Neural progenitor cell (in vitro differentiated cells): ENCODE results near the gene APEH. TPM values are rescaled to one million over a fixed set of nuclear protein-coding genes. Genes with fewer than 3 reads are reported as not detected.

Source experiments
- DNase-seq: peaks from one replicate; pipeline ENCODE4 v3.0.0-alpha.2; 2016; ENCODE audit warnings: low spot score
- H2AFZ ChIP-seq: fragments of 200-600 bp; sonication (generic); replicated peaks from 2 replicates; pipeline ENCODE4 v1.6.1; 2016; ENCODE audit warnings: antibody characterized with exemption
- H3F3A ChIP-seq: fragments of 200-600 bp; sonication (generic); 2 replicates; pipeline ENCODE4 v1.6.1; 2016; ENCODE audit warnings: antibody characterized with exemption, low read depth
- H3K27ac ChIP-seq: fragments of 200-600 bp; sonication (generic); 2 replicates; pipeline ENCODE4 v1.5.1; 2016; ENCODE audit warnings: mild to moderate bottlenecking
- H3K27me3 ChIP-seq: fragments of 200-600 bp; sonication (generic); 2 replicates; pipeline ENCODE4 v1.6.1; 2016; ENCODE audit warnings: mild to moderate bottlenecking, moderate library complexity
- H3K36me3 ChIP-seq: fragments of 200-600 bp; sonication (generic); 2 replicates; pipeline ENCODE4 v1.5.1; 2016
- H3K4me1 ChIP-seq: fragments of 200-600 bp; sonication (generic); 2 replicates; pipeline ENCODE4 v1.6.1; 2016; ENCODE audit warnings: mixed run types
- H3K4me2 ChIP-seq: fragments of 200-600 bp; sonication (generic); 2 replicates; pipeline ENCODE4 v1.6.1; 2016
- H3K4me3 ChIP-seq: fragments of 200-600 bp; sonication (generic); 2 replicates; pipeline ENCODE4 v1.5.1; 2016
- H3K79me2 ChIP-seq: fragments of 200-600 bp; sonication (generic); 2 replicates; pipeline ENCODE4 v1.6.1; 2016; ENCODE audit warnings: low read depth
- H3K9ac ChIP-seq: fragments of 200-600 bp; sonication (generic); 2 replicates; pipeline ENCODE4 v1.6.1; 2016
- H3K9me3 ChIP-seq: fragments of 200-600 bp; sonication (generic); 2 replicates; pipeline ENCODE4 v1.5.1; 2016; ENCODE audit warnings: low read depth
- H4K20me1 ChIP-seq: fragments of 200-600 bp; sonication (generic); 2 replicates; pipeline ENCODE4 v1.6.1; 2016; ENCODE audit warnings: low read depth
- H3K27ac Mint-ChIP-seq: 3 replicates; pipeline ENCODE4 v1.8.0; 2021; ENCODE audit warnings: mixed read lengths
- H3K27me3 Mint-ChIP-seq: 2 replicates; pipeline ENCODE4 v1.8.0; 2022; ENCODE audit warnings: low read depth, mild to moderate bottlenecking, inconsistent platforms, moderate library complexity, mixed read lengths; ENCODE audit not compliant: insufficient read depth
- H3K36me3 Mint-ChIP-seq: 3 replicates; pipeline ENCODE4 v1.8.0; 2021; ENCODE audit warnings: mixed read lengths
- H3K4me1 Mint-ChIP-seq: 3 replicates; pipeline ENCODE4 v1.8.0; 2021; ENCODE audit warnings: mixed read lengths
- H3K4me3 Mint-ChIP-seq: 3 replicates; pipeline ENCODE4 v1.8.0; 2021; ENCODE audit warnings: mild to moderate bottlenecking, moderate library complexity, mixed read lengths
- H3K9me3 Mint-ChIP-seq: 3 replicates; pipeline ENCODE4 v1.8.0; 2020; ENCODE audit warnings: mixed read lengths
- CTCF ChIP-seq: fragments of 200-600 bp; sonication (generic); IDR thresholded peaks from 2 replicates; pipeline ENCODE4 v1.5.1; 2017; ENCODE audit warnings: antibody characterized with exemption, mild to moderate bottlenecking
- EZH2 ChIP-seq: fragments of 200-600 bp; sonication (generic); IDR thresholded peaks from 2 replicates; pipeline ENCODE4 v1.6.1; 2017; ENCODE audit warnings: antibody characterized with exemption, mild to moderate bottlenecking, moderate library complexity
- EZH2phosphoT487 ChIP-seq: fragments of 200-600 bp; sonication (generic); IDR thresholded peaks from 2 replicates; pipeline ENCODE4 v1.6.1; 2017; ENCODE audit warnings: antibody characterized with exemption
- total RNA-seq: library from RNA; depleted of rRNA; stranded (reverse); fragments of >200 nt; gene quantifications from 2 replicates; pipeline ENCODE4 v1.2.3, GENCODE V29; 2015; ENCODE audit warnings: low replicate concordance

The APEH gene
- total RNA-seq, 1 donor from 2014 or later = 132 TPM

- Mint-ChIP-seq H3K4me1 (peaks cover 36% of the 10 kb centered on the region), H3K9me3 (no peaks in the 10 kb centered on the region), H3K27me3 (peaks cover 4% of the 10 kb centered on the region), H3K27ac (no peak overlapping the region), H3K4me3 (no peak overlapping the region), H3K36me3 (no peaks in the 10 kb centered on the region)
- H3K9me3 ChIP-seq = no peaks in the 10 kb centered on the region
- H3K4me2 ChIP-seq = no peak overlapping the region
- no peak for DNase-seq
- H3K27ac ChIP-seq = no peak overlapping the region
- H3K4me3 ChIP-seq = no peak overlapping the region
- TF ChIP-seq EZH2 = no peak
- no peak for TF ChIP-seq CTCF
- no peak for TF ChIP-seq EZH2phosphoT487
- no peak overlapping the region for H2AFZ ChIP-seq
- peaks cover 21% of the 10 kb centered on the region for H4K20me1 ChIP-seq
- peaks cover 17% of the 10 kb centered on the region for H3F3A ChIP-seq
- H3K36me3 ChIP-seq = no peaks in the 10 kb centered on the region
- H3K27me3 ChIP-seq = no peaks in the 10 kb centered on the region
- peaks cover 24% of the 10 kb centered on the region for H3K79me2 ChIP-seq
- peaks cover 8% of the 10 kb centered on the region for H3K4me1 ChIP-seq
- H3K9ac ChIP-seq = no peak overlapping the region
These were observed 3.2 kb upstream of the APEH start for GRCh38 chr3:49670940-49671290.

- Histone ChIP-seq H3K9ac (no peak overlapping the region), H3K9me3 (no peaks in the 10 kb centered on the region), H3K36me3 (no peaks in the 10 kb centered on the region), H3F3A (peaks cover 17% of the 10 kb centered on the region), H2AFZ (no peak overlapping the region), H3K4me3 (no peak overlapping the region), H3K4me1 (peaks cover 8% of the 10 kb centered on the region), H3K27me3 (no peaks in the 10 kb centered on the region), H3K79me2 (peaks cover 24% of the 10 kb centered on the region), H3K27ac (no peak overlapping the region), H3K4me2 (no peak overlapping the region), H4K20me1 (peaks cover 21% of the 10 kb centered on the region)
- peak; percentile 84 for DNase-seq
- no peak for TF ChIP-seq EZH2
- TF ChIP-seq CTCF = peak; percentile 83
- no peak for TF ChIP-seq EZH2phosphoT487
- H3K36me3 Mint-ChIP-seq = no peaks in the 10 kb centered on the region
- H3K4me3 Mint-ChIP-seq = peak overlapping the region; percentile 75
- peaks cover 4% of the 10 kb centered on the region for H3K27me3 Mint-ChIP-seq
- H3K27ac Mint-ChIP-seq = peak overlapping the region; percentile 55
- no peaks in the 10 kb centered on the region for H3K9me3 Mint-ChIP-seq
- peaks cover 31% of the 10 kb centered on the region for H3K4me1 Mint-ChIP-seq
These were observed 2.6 kb upstream of the APEH start for GRCh38 chr3:49671291-49672288.

GRCh38 chr3:49673121-49673714 is 933 bp upstream of the APEH start:
- Histone ChIP-seq H3K9ac (no peak overlapping the region), H3K27ac (no peak overlapping the region), H2AFZ (peak overlapping the region; percentile 54), H3K79me2 (peaks cover 24% of the 10 kb centered on the region), H3K9me3 (no peaks in the 10 kb centered on the region), H3K36me3 (no peaks in the 10 kb centered on the region), H3K4me3 (peak overlapping the region; percentile 81), H3F3A (peaks cover 17% of the 10 kb centered on the region), H3K27me3 (no peaks in the 10 kb centered on the region), H3K4me1 (peaks cover 8% of the 10 kb centered on the region), H3K4me2 (peak overlapping the region; percentile 94), H4K20me1 (peaks cover 21% of the 10 kb centered on the region)
- peak; percentile 30 for DNase-seq
- Mint-ChIP-seq H3K36me3 (peaks cover 2% of the 10 kb centered on the region), H3K4me3 (peak overlapping the region; percentile 95), H3K4me1 (peaks cover 25% of the 10 kb centered on the region), H3K27ac (peak overlapping the region; percentile 96), H3K27me3 (peaks cover 2% of the 10 kb centered on the region), H3K9me3 (no peaks in the 10 kb centered on the region)
- no peak for TF ChIP-seq CTCF
- no peak for TF ChIP-seq EZH2
- TF ChIP-seq EZH2phosphoT487 = no peak
